Ishikawa (cell line): ENCODE measurements around the gene MAP3K10.

Experiments used
- CEBPB ChIP-seq: IDR thresholded peaks from 2 replicates; pipeline ENCODE4 v1.6.1; 2012
- CREB1 ChIP-seq: IDR thresholded peaks from 2 replicates; pipeline ENCODE4 v1.6.1; 2012; ENCODE audit warnings: low read depth
- EGR1 ChIP-seq: IDR thresholded peaks from 2 replicates; pipeline ENCODE4 v1.6.1; 2012
- EP300 ChIP-seq: IDR thresholded peaks from 2 replicates; pipeline ENCODE4 v1.6.1; 2012; ENCODE audit warnings: borderline replicate concordance
- FOXM1 ChIP-seq: IDR thresholded peaks from 2 replicates; pipeline ENCODE4 v1.6.1; 2012; ENCODE audit warnings: low read depth, borderline replicate concordance
- NFIC ChIP-seq: IDR thresholded peaks from 2 replicates; pipeline ENCODE4 v1.6.1; 2012
- RAD21 ChIP-seq: IDR thresholded peaks from 2 replicates; pipeline ENCODE4 v1.6.1; 2012; ENCODE audit warnings: low read depth
- TAF1 ChIP-seq: IDR thresholded peaks from 2 replicates; pipeline ENCODE4 v1.6.1; 2012; ENCODE audit warnings: low read depth, mild to moderate bottlenecking
- TCF12 ChIP-seq: IDR thresholded peaks from 2 replicates; pipeline ENCODE4 v1.6.1; 2012; ENCODE audit warnings: low read depth
- TEAD4 ChIP-seq: IDR thresholded peaks from 2 replicates; pipeline ENCODE4 v1.6.1; 2012
- YY1 ChIP-seq: IDR thresholded peaks from 2 replicates; pipeline ENCODE4 v1.6.1; 2012; ENCODE audit warnings: low read depth
- ZBTB7A ChIP-seq: IDR thresholded peaks from 2 replicates; pipeline ENCODE4 v1.6.1; 2012; ENCODE audit warnings: low read depth
- TF ChIP-seq, protein P1 (sequence below): IDR thresholded peaks from 2 replicates; pipeline ENCODE4 v1.6.1; 2012; ENCODE audit warnings: low read depth, mild to moderate bottlenecking
- TF ChIP-seq, protein P2 (sequence below): IDR thresholded peaks from 2 replicates; pipeline ENCODE4 v1.6.1; 2012
- TF ChIP-seq, protein P3 (sequence below): IDR thresholded peaks from 2 replicates; pipeline ENCODE4 v1.6.1; 2012

Gene MAP3K10

DNA sequence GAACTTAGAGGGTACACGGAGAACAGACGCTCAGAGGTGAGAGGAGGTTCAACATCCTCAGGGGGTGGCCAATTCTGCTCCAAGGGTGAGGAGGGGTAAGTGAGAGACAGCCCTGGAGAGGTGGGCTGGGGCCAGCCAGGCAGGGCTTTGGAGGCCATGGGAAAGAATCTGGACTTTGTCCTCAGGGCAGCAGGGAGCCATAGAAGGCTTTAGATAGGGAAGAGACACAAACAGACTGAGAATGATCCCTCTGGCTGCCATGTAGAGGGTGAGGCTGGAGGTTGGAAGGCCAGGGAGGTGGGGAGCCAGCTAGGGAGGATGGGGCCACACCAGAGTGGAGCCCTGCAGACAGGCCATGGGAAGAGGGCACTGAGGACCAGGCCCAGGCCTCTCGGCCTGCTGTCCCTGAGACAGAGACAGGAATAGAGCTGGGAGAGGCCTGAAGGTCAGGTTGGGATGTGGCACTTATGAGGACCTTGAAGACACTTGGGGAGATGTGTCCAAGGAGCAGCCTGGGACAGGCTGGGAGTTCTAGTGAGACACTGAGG lies 64.5 kb downstream of the MAP3K10 start:
- TF ChIP-seq, protein P1, sequence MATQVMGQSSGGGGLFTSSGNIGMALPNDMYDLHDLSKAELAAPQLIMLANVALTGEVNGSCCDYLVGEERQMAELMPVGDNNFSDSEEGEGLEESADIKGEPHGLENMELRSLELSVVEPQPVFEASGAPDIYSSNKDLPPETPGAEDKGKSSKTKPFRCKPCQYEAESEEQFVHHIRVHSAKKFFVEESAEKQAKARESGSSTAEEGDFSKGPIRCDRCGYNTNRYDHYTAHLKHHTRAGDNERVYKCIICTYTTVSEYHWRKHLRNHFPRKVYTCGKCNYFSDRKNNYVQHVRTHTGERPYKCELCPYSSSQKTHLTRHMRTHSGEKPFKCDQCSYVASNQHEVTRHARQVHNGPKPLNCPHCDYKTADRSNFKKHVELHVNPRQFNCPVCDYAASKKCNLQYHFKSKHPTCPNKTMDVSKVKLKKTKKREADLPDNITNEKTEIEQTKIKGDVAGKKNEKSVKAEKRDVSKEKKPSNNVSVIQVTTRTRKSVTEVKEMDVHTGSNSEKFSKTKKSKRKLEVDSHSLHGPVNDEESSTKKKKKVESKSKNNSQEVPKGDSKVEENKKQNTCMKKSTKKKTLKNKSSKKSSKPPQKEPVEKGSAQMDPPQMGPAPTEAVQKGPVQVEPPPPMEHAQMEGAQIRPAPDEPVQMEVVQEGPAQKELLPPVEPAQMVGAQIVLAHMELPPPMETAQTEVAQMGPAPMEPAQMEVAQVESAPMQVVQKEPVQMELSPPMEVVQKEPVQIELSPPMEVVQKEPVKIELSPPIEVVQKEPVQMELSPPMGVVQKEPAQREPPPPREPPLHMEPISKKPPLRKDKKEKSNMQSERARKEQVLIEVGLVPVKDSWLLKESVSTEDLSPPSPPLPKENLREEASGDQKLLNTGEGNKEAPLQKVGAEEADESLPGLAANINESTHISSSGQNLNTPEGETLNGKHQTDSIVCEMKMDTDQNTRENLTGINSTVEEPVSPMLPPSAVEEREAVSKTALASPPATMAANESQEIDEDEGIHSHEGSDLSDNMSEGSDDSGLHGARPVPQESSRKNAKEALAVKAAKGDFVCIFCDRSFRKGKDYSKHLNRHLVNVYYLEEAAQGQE, result no peak
- TF ChIP-seq EGR1, result no peak
- no peak for TF ChIP-seq CEBPB
- TF ChIP-seq RAD21, result no peak

DNA sequence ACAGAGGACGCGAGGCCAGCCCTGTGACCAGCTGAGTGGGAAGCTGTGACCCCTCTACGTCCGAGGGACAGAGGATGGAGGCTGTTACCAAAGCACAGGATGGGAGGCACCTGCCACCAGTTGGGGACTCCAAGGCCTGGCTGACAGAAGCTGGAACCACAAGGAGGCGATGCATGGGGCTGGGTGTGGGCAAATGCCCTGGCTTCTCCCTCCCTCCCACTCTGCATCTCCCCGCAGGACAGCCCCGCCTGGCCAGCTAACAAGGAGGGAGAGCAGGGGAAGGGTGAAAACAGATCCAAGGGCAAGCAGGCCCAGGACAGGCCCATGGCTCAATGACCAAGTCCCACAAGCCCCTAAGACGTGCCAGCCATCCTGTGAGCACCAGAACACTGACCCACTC lies 65.3 kb downstream of the MAP3K10 start:
- TF ChIP-seq YY1 (no peak), CEBPB (no peak), TCF12 (no peak), NFIC (no peak), CREB1 (no peak), FOXM1 (no peak), TAF1 (no peak), RAD21 (no peak), TEAD4 (no peak), EGR1 (no peak), EP300 (no peak), ZBTB7A (no peak)
- TF ChIP-seq, protein P2, sequence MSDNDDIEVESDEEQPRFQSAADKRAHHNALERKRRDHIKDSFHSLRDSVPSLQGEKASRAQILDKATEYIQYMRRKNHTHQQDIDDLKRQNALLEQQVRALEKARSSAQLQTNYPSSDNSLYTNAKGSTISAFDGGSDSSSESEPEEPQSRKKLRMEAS, result no peak
- TF ChIP-seq, protein P1, result no peak
- TF ChIP-seq, protein P3, sequence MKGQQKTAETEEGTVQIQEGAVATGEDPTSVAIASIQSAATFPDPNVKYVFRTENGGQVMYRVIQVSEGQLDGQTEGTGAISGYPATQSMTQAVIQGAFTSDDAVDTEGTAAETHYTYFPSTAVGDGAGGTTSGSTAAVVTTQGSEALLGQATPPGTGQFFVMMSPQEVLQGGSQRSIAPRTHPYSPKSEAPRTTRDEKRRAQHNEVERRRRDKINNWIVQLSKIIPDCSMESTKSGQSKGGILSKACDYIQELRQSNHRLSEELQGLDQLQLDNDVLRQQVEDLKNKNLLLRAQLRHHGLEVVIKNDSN, result no peak

DNA sequence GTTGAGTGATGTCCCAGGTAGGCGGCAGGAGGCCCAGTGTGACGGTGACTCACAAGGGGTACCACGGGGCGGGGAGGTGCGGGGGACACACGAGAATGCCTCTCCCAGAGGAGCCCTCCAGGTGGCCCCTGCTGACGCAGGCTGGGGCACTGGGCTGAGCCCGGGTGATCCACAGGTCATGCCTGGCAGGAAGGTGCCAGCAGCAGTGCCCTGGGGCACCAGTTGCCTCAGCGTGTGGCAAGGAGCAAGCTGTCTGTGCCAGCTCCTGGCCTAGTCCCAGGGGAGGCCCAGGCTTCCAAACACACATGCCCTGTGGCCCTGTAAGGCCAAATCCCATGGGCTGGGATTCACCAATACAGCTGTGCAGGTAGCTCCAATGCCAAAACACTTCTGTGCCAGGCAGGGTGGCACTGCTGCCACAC lies 65.9 kb downstream of the MAP3K10 start:
- TF ChIP-seq RAD21 (no peak; the same call in 1 of the 2 replicates), TCF12 (peak; percentile 81), TAF1 (no peak), YY1 (no peak), EP300 (peak; percentile 56; the same call in 1 of the 2 replicates), FOXM1 (no peak), TEAD4 (peak; percentile 43; the same call in 1 of the 2 replicates), ZBTB7A (no peak), NFIC (peak; percentile 68), CREB1 (no peak), EGR1 (peak; percentile 67)
- TF ChIP-seq, protein P1, result no peak
- TF ChIP-seq, protein P3, result 0 out of 2 replicates have a peak, but pooled peaks have one; percentile 4

DNA sequence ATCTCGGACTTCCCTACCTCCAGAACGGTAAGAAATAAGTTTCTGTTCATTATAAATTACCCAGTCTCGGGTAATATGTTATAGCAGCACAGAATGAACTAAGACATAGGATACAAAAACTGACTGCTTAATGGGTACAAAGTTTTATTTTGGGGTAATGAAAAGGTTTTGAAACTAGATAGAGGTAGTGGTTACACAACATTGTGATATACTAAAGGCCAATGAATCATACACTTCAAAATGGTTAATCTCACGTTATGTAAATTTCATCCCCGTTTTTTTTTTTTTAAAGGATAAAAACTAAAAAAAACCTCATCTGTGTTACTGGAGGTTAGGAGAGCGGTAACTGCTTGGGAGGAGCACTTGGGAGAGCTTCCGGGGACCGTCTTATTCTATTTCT lies 70.4 kb downstream of the MAP3K10 start:
- no peak for TF ChIP-seq TEAD4
- TF ChIP-seq, protein P3, result no peak
- no peak for TF ChIP-seq ZBTB7A
- TF ChIP-seq EP300, result no peak
- no peak for TF ChIP-seq TAF1
- TF ChIP-seq EGR1, result no peak
- TF ChIP-seq TCF12, result no peak
- no peak for TF ChIP-seq YY1
- TF ChIP-seq, protein P1, result no peak
- no peak for TF ChIP-seq CREB1
- no peak for TF ChIP-seq NFIC
- TF ChIP-seq, protein P2, result no peak
- TF ChIP-seq RAD21, result no peak
- no peak for TF ChIP-seq CEBPB
- no peak for TF ChIP-seq FOXM1
